GM23338 (cell line): ENCODE data around the gene P2RY12. TPM values are rescaled to one million over a fixed set of nuclear protein-coding genes. Genes with fewer than 3 reads are reported as not detected.

Source experiments
- ATAC-seq: fragments of 200-7000 bp; cut with Tn5 transposase; 3 replicates; pipeline ENCODE4 v1.9.1; 2020
- DNase-seq: peaks from one replicate; pipeline ENCODE4 v3.0.0-alpha.2; 2015; ENCODE audit warnings: low spot score
- H2AFZ ChIP-seq: fragments of 200-600 bp; sonication (generic); 2 replicates; pipeline ENCODE4 v1.8.0; 2016; ENCODE audit warnings: antibody characterized with exemption, mild to moderate bottlenecking, moderate library complexity
- H3F3A ChIP-seq: fragments of 200-600 bp; sonication (generic); replicated peaks from 2 replicates; pipeline ENCODE4 v1.8.0; 2017; ENCODE audit warnings: antibody characterized with exemption, mixed run types, low read depth
- H3K27ac ChIP-seq: fragments of 200-600 bp; sonication (generic); 2 replicates; pipeline ENCODE4 v1.6.1; 2016; ENCODE audit warnings: low read depth
- H3K27me3 ChIP-seq: fragments of 200-600 bp; sonication (generic); 2 replicates; pipeline ENCODE4 v1.8.0; 2016; ENCODE audit warnings: mild to moderate bottlenecking, mixed run types, moderate library complexity; ENCODE audit not compliant: insufficient read depth
- H3K36me3 ChIP-seq: fragments of 200-600 bp; sonication (generic); 2 replicates; pipeline ENCODE4 v1.8.0; 2016; ENCODE audit warnings: mild to moderate bottlenecking; ENCODE audit not compliant: insufficient read depth
- H3K4me1 ChIP-seq: fragments of 200-600 bp; sonication (generic); 2 replicates; pipeline ENCODE4 v1.8.0; 2016; ENCODE audit warnings: mild to moderate bottlenecking, moderate library complexity; ENCODE audit not compliant: insufficient read depth
- H3K4me2 ChIP-seq: fragments of 200-600 bp; sonication (generic); 2 replicates; pipeline ENCODE4 v1.7.1; 2017; ENCODE audit warnings: mixed run types
- H3K4me3 ChIP-seq: fragments of 200-600 bp; sonication (generic); 2 replicates; pipeline ENCODE4 v1.6.1; 2016; ENCODE audit warnings: mixed run types
- H3K79me2 ChIP-seq: fragments of 200-600 bp; sonication (generic); replicated peaks from 2 replicates; pipeline ENCODE4 v1.8.0; 2017; ENCODE audit warnings: mild to moderate bottlenecking; ENCODE audit not compliant: insufficient read depth
- H3K9me2 ChIP-seq: fragments of 200-600 bp; sonication (generic); 2 replicates; pipeline ENCODE4 v1.8.0; 2017; ENCODE audit not compliant: insufficient read depth
- H4K20me1 ChIP-seq: fragments of 200-600 bp; sonication (generic); replicated peaks from 2 replicates; pipeline ENCODE4 v1.8.0; 2017; ENCODE audit warnings: mild to moderate bottlenecking; ENCODE audit not compliant: insufficient read depth
- H3K27ac Mint-ChIP-seq: 2 replicates; pipeline ENCODE4 v1.8.0; 2020; ENCODE audit warnings: inconsistent platforms, mild to moderate bottlenecking, moderate library complexity, mixed read lengths
- H3K27me3 Mint-ChIP-seq: 3 replicates; pipeline ENCODE4 v1.8.0; 2022; ENCODE audit warnings: low read depth, mild to moderate bottlenecking, moderate library complexity, mixed read lengths, inconsistent platforms; ENCODE audit not compliant: insufficient read depth, poor library complexity
- H3K36me3 Mint-ChIP-seq: 3 replicates; pipeline ENCODE4 v1.8.0; 2021; ENCODE audit warnings: low read depth, mild to moderate bottlenecking, inconsistent platforms, moderate library complexity, mixed read lengths
- H3K4me1 Mint-ChIP-seq: 3 replicates; pipeline ENCODE4 v1.8.0; 2020; ENCODE audit warnings: mild to moderate bottlenecking, inconsistent platforms, mixed read lengths
- H3K4me3 Mint-ChIP-seq: 3 replicates; pipeline ENCODE4 v1.8.0; 2021; ENCODE audit warnings: moderate library complexity, mild to moderate bottlenecking, inconsistent platforms, mixed read lengths
- H3K9me3 Mint-ChIP-seq: 3 replicates; pipeline ENCODE4 v1.8.0; 2020; ENCODE audit warnings: moderate library complexity, mild to moderate bottlenecking, inconsistent platforms, mixed read lengths
- CTCF ChIP-seq, 2 experiments: fragments of 200-600 bp in 1 of 2; sonication (generic) in 1 of 2; conservative IDR thresholded peaks; 2 replicates each; pipeline versions ENCODE4 v1.5.1 to v1.6.1; 2016 to 2017; ENCODE audit warnings: antibody characterized with exemption in 2 of 2, low read depth in 2 of 2, mild to moderate bottlenecking in 2 of 2, moderate library complexity in 1 of 2
- ETS1 ChIP-seq: IDR thresholded peaks from 2 replicates; pipeline ENCODE4 v1.6.1; 2016; ENCODE audit warnings: antibody characterized with exemption
- EZH2 ChIP-seq: fragments of 200-600 bp; sonication (generic); IDR thresholded peaks from one replicate; pipeline ENCODE4 v1.8.0; 2017; ENCODE audit warnings: antibody characterized with exemption, mild to moderate bottlenecking, low read depth; ENCODE audit not compliant: unreplicated experiment
- EZH2phosphoT487 ChIP-seq: fragments of 200-600 bp; sonication (generic); IDR thresholded peaks from one replicate; pipeline ENCODE4 v1.8.1; 2018; ENCODE audit warnings: antibody characterized with exemption; ENCODE audit not compliant: unreplicated experiment
- JUNB ChIP-seq: IDR thresholded peaks from one replicate; pipeline ENCODE4 v1.6.1; 2016; ENCODE audit warnings: antibody characterized with exemption; ENCODE audit not compliant: unreplicated experiment
- NANOG ChIP-seq: IDR thresholded peaks from 2 replicates; pipeline ENCODE4 v1.6.1; 2016; ENCODE audit warnings: antibody characterized with exemption, borderline replicate concordance
- POLR2AphosphoS5 ChIP-seq: IDR thresholded peaks from 2 replicates; pipeline ENCODE4 v1.6.1; 2016; ENCODE audit warnings: antibody characterized with exemption, low read depth
- REST ChIP-seq: IDR thresholded peaks from one replicate; pipeline ENCODE4 v1.6.1; 2018; ENCODE audit warnings: antibody characterized with exemption; ENCODE audit not compliant: unreplicated experiment
- STAT1 ChIP-seq: IDR thresholded peaks from one replicate; pipeline ENCODE4 v1.6.1; 2016; ENCODE audit warnings: antibody characterized with exemption; ENCODE audit not compliant: unreplicated experiment
- ZNF114 ChIP-seq: fragments of 250-450 bp; sonication (Bioruptor Pico); IDR thresholded peaks from 2 replicates; pipeline ENCODE4 v1.5.0; 2020; ENCODE audit warnings: mild to moderate bottlenecking, moderate library complexity
- ZNF462 ChIP-seq: fragments of 250-450 bp; sonication (Bioruptor Pico); IDR thresholded peaks from 2 replicates; pipeline ENCODE4 v1.5.0; 2020; ENCODE audit warnings: mild to moderate bottlenecking, moderate library complexity
- polyA plus RNA-seq: library from polyadenylated mRNA; unstranded; fragments of >200 nt; fragmentation: Nextera tagmentation; extraction: Ambion mirVana; gene quantifications from 2 replicates; pipeline ENCODE4 v1.2.1, GENCODE V29; 2016
- total RNA-seq: library from RNA; depleted of rRNA; stranded (reverse); fragments of >200 nt; shearing (Covaris generic); gene quantifications from 2 replicates; pipeline ENCODE4 v1.2.3, GENCODE V29; 2014

The P2RY12 gene
- total and polyA plus RNA-seq, 2 experiments from 2014 or later, result 1.1 TPM; not detected in 1

- H3K4me2 ChIP-seq, result no peak overlapping the region
Measured at GRCh38 chr3:151395806-151396205, 11.3 kb upstream of the P2RY12 start.

More at GRCh38 chr3:151395806-151396205, 11.3 kb upstream of the P2RY12 start:
- Histone ChIP-seq H3F3A (no peaks in the 10 kb centered on the region), H3K27me3 (no peaks in the 10 kb centered on the region), H3K36me3 (no peaks in the 10 kb centered on the region), H3K79me2 (no peaks in the 10 kb centered on the region), H2AFZ (no peak overlapping the region), H4K20me1 (no peaks in the 10 kb centered on the region), H3K9me2 (no peaks in the 10 kb centered on the region), H3K4me3 (no peak overlapping the region), H3K4me1 (peaks cover 54% of the 10 kb centered on the region), H3K27ac (no peak overlapping the region)
- DNase-seq (no peak), ATAC-seq (no peak)
- H3K27me3 Mint-ChIP-seq, result peaks cover 2% of the 10 kb centered on the region
- TF ChIP-seq EZH2, result no peak
- TF ChIP-seq EZH2phosphoT487, result no peak
- no peak for TF ChIP-seq STAT1
- no peak for TF ChIP-seq CTCF (conservative IDR thresholded peaks at IDR 0.05; ENCODE audit: low read depth in 2 of 2)
- no peak for TF ChIP-seq POLR2AphosphoS5
- no peak for TF ChIP-seq ETS1
- TF ChIP-seq JUNB, result no peak
- no peak for TF ChIP-seq REST
- no peak for TF ChIP-seq NANOG
- TF ChIP-seq ZNF462 (CRISPR knock-in tag), result no peak
- TF ChIP-seq ZNF114 (CRISPR knock-in tag), result no peak
- H3K36me3 Mint-ChIP-seq, result peaks cover 18% of the 10 kb centered on the region
- peaks cover 59% of the 10 kb centered on the region for H3K4me1 Mint-ChIP-seq
- H3K4me3 Mint-ChIP-seq, result no peak overlapping the region
- no peak overlapping the region for H3K27ac Mint-ChIP-seq
- H3K9me3 Mint-ChIP-seq, result no peaks in the 10 kb centered on the region
